ENCODE data around the gene GLYAT.

GLYAT gene

GRCh38 chr11:58744988-58745704 lies 13.4 kb upstream of the GLYAT start:
- Histone ChIP-seq H4K20me1 (ENCODE audit: insufficient read depth, low read length, poor library complexity, severe bottlenecking) (no peaks in the 10 kb centered on the region), H3K9me2 (replicated peaks; ENCODE audit: low read depth, low read length) (no peaks in the 10 kb centered on the region), H2AFZ (ENCODE audit: low read length) (no peak overlapping the region), H3K4me1 (ENCODE audit: insufficient read depth, low read length, poor library complexity, severe bottlenecking) (no peaks in the 10 kb centered on the region), H3K4me3 (ENCODE audit: low read length, poor library complexity, severe bottlenecking) (no peak overlapping the region), H3K9ac (ENCODE audit: low read depth, low read length, poor library complexity, severe bottlenecking) (no peak overlapping the region), H3K27me3 (ENCODE audit: insufficient read depth, low read length, poor library complexity, severe bottlenecking) (no peaks in the 10 kb centered on the region), H3K36me3 (ENCODE audit: insufficient read depth, low read length) (no peaks in the 10 kb centered on the region), H3K79me2 (ENCODE audit: insufficient read depth, low read length) (no peaks in the 10 kb centered on the region), H3K9me3 (ENCODE audit: insufficient read depth, low read depth, low read length) (peaks cover 19% of the 10 kb centered on the region), H3F3A (ENCODE audit: low read depth) (no peaks in the 10 kb centered on the region), H3K4me2 (ENCODE audit: low read depth, low read length, poor library complexity, severe bottlenecking) (no peak overlapping the region)
- TF ChIP-seq EZH2phosphoT487 (IDR thresholded peaks at IDR 0.05; ENCODE audit: borderline replicate concordance): no peak
- TF ChIP-seq, protein P1, sequence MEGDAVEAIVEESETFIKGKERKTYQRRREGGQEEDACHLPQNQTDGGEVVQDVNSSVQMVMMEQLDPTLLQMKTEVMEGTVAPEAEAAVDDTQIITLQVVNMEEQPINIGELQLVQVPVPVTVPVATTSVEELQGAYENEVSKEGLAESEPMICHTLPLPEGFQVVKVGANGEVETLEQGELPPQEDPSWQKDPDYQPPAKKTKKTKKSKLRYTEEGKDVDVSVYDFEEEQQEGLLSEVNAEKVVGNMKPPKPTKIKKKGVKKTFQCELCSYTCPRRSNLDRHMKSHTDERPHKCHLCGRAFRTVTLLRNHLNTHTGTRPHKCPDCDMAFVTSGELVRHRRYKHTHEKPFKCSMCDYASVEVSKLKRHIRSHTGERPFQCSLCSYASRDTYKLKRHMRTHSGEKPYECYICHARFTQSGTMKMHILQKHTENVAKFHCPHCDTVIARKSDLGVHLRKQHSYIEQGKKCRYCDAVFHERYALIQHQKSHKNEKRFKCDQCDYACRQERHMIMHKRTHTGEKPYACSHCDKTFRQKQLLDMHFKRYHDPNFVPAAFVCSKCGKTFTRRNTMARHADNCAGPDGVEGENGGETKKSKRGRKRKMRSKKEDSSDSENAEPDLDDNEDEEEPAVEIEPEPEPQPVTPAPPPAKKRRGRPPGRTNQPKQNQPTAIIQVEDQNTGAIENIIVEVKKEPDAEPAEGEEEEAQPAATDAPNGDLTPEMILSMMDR (conservative IDR thresholded peaks at IDR 0.05; ENCODE audit: low read length): no peak

- Histone ChIP-seq H3K9ac (ENCODE audit: low read depth, low read length, poor library complexity, severe bottlenecking) (no peak overlapping the region), H2AFZ (ENCODE audit: low read length) (no peak overlapping the region), H4K20me1 (ENCODE audit: insufficient read depth, low read length, poor library complexity, severe bottlenecking) (no peaks in the 10 kb centered on the region), H3K4me2 (ENCODE audit: low read depth, low read length, poor library complexity, severe bottlenecking) (no peak overlapping the region), H3K9me2 (replicated peaks; ENCODE audit: low read depth, low read length) (no peaks in the 10 kb centered on the region), H3K9me3 (ENCODE audit: insufficient read depth, low read depth, low read length) (peaks cover 19% of the 10 kb centered on the region), H3K36me3 (ENCODE audit: insufficient read depth, low read length) (no peaks in the 10 kb centered on the region), H3K79me2 (ENCODE audit: insufficient read depth, low read length) (no peaks in the 10 kb centered on the region), H3K4me3 (ENCODE audit: low read length, poor library complexity, severe bottlenecking) (no peak overlapping the region), H3K27me3 (ENCODE audit: insufficient read depth, low read length, poor library complexity, severe bottlenecking) (no peaks in the 10 kb centered on the region), H3F3A (ENCODE audit: low read depth) (no peaks in the 10 kb centered on the region), H3K4me1 (ENCODE audit: insufficient read depth, low read length, poor library complexity, severe bottlenecking) (no peaks in the 10 kb centered on the region)
- TF ChIP-seq, protein P1 (conservative IDR thresholded peaks at IDR 0.05; ENCODE audit: low read length): peak; percentile 36
- TF ChIP-seq EZH2phosphoT487 (IDR thresholded peaks at IDR 0.05; ENCODE audit: borderline replicate concordance): no peak
These were observed 11.5 kb upstream of the GLYAT start for GRCh38 chr11:58742981-58743880.

DNA sequence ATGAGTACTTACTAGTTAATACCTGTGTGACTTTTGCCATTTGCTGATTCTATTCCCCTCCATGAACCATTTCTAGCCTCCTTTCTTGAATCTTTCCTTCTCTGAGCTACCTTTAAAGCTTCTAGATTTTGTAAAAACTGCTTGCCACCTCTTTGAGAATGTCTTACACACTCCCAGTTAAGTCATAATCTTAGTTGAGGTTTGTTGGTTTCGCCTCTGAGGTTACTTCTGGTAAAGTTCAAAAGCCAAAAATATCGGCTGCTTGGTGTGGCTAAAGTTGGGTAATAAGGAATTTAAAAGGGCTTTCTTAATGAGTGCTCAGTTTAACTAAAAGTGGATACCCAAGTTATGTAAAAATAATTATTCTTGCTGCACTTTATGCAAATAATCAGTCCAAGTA lies 10.4 kb upstream of the GLYAT start:
- no peak overlapping the region for H2AFZ ChIP-seq (ENCODE audit: low read length)
- H3K79me2 ChIP-seq (ENCODE audit: insufficient read depth, low read length): no peaks in the 10 kb centered on the region
- no peak overlapping the region for H3K4me2 ChIP-seq (ENCODE audit: low read depth, low read length, poor library complexity, severe bottlenecking)
- no peaks in the 10 kb centered on the region for H3K27me3 ChIP-seq (ENCODE audit: insufficient read depth, low read length, poor library complexity, severe bottlenecking)
- no peaks in the 10 kb centered on the region for H3K9me2 ChIP-seq (replicated peaks; ENCODE audit: low read depth, low read length)
- TF ChIP-seq EZH2phosphoT487 (IDR thresholded peaks at IDR 0.05; ENCODE audit: borderline replicate concordance): no peak
- TF ChIP-seq, protein P1 (conservative IDR thresholded peaks at IDR 0.05; ENCODE audit: low read length): no peak
- peaks cover 19% of the 10 kb centered on the region for H3K9me3 ChIP-seq (ENCODE audit: insufficient read depth, low read depth, low read length)
- H3F3A ChIP-seq (ENCODE audit: low read depth): no peaks in the 10 kb centered on the region
- H4K20me1 ChIP-seq (ENCODE audit: insufficient read depth, low read length, poor library complexity, severe bottlenecking): no peaks in the 10 kb centered on the region
- H3K9ac ChIP-seq (ENCODE audit: low read depth, low read length, poor library complexity, severe bottlenecking): no peak overlapping the region
- H3K36me3 ChIP-seq (ENCODE audit: insufficient read depth, low read length): no peaks in the 10 kb centered on the region
- no peak overlapping the region for H3K4me3 ChIP-seq (ENCODE audit: low read length, poor library complexity, severe bottlenecking)
- no peaks in the 10 kb centered on the region for H3K4me1 ChIP-seq (ENCODE audit: insufficient read depth, low read length, poor library complexity, severe bottlenecking)
